NCI-H1930 (cell line): ENCODE data around the gene FNIP1.
"Not testable (repeated sequence)": the region's sequence is repeated elsewhere in the genome, so short reads cannot be mapped to it uniquely, and the experiment has no call there.

Experiments
- DNase-seq, 2 experiments: peaks; one replicate each; lab custom pipeline; 2025; lab: John Stamatoyannopoulos, UW

The FNIP1 gene

GRCh38 chr5:131786900-131787692 lies 9.7 kb downstream of the FNIP1 start:
- no peak for DNase-seq

GRCh38 chr5:131786036-131786435 lies 10.8 kb downstream of the FNIP1 start:
- no peak for DNase-seq

GRCh38 chr5:131783874-131784273 lies 12.9 kb downstream of the FNIP1 start:
- no peak for DNase-seq

- no peak for DNase-seq
Measured at GRCh38 chr5:131783357-131783756, 13.5 kb downstream of the FNIP1 start.

- no peak for DNase-seq
Measured at GRCh38 chr5:131782717-131783116, 14.1 kb downstream of the FNIP1 start.

GRCh38 chr5:131778141-131778540 lies 18.7 kb downstream of the FNIP1 start:
- not testable (repeated sequence) for DNase-seq

GRCh38 chr5:131776450-131776849 lies 20.4 kb downstream of the FNIP1 start:
- DNase-seq: no peak

GRCh38 chr5:131774652-131775367 lies 22.0 kb downstream of the FNIP1 start:
- no peak for DNase-seq

- DNase-seq: no peak
Measured at GRCh38 chr5:131773805-131774204, 23.0 kb downstream of the FNIP1 start.

GRCh38 chr5:131771692-131772091 lies 25.1 kb downstream of the FNIP1 start:
- DNase-seq: no peak

- DNase-seq: no peak
Measured at GRCh38 chr5:131769961-131770360, 26.9 kb downstream of the FNIP1 start.

- no peak for DNase-seq
Measured at GRCh38 chr5:131769336-131769735, 27.5 kb downstream of the FNIP1 start.

- no peak for DNase-seq
Measured at GRCh38 chr5:131767891-131768290, 28.9 kb downstream of the FNIP1 start.

GRCh38 chr5:131766689-131767088 lies 30.1 kb downstream of the FNIP1 start:
- DNase-seq: no peak

- DNase-seq: no peak
Measured at GRCh38 chr5:131765261-131765660, 31.6 kb downstream of the FNIP1 start.

GRCh38 chr5:131763968-131764367 lies 32.8 kb downstream of the FNIP1 start:
- no peak for DNase-seq

- no peak for DNase-seq
Measured at GRCh38 chr5:131760793-131761192, 36.0 kb downstream of the FNIP1 start.

- DNase-seq: no peak
Measured at GRCh38 chr5:131759704-131760103, 37.1 kb downstream of the FNIP1 start.

- no peak for DNase-seq
Measured at GRCh38 chr5:131758520-131758900, 38.3 kb downstream of the FNIP1 start.

GRCh38 chr5:131757830-131758519 lies 38.8 kb downstream of the FNIP1 start:
- no peak for DNase-seq

- no peak for DNase-seq
Measured at GRCh38 chr5:131756942-131757341, 39.9 kb downstream of the FNIP1 start.

- DNase-seq: no peak
Measured at GRCh38 chr5:131754363-131754762, 42.5 kb downstream of the FNIP1 start.

GRCh38 chr5:131751506-131751905 lies 45.3 kb downstream of the FNIP1 start:
- no peak for DNase-seq
